Lung (tissue), 12 donors: Measurements from ENCODE around the gene KCNMA1. TPM values are rescaled to one million over a fixed set of nuclear protein-coding genes. Genes with fewer than 3 reads are reported as not detected.

Experiments used
- ATAC-seq: fragments of 200-7000 bp; cut with Tn5 transposase; one replicate; pipeline ENCODE4 v1.9.1; 2020; ENCODE audit warnings: moderate number of reproducible peaks; ENCODE audit not compliant: insufficient read depth, low FRiP score
- DNase-seq, 3 donors: peaks; one replicate each; pipeline ENCODE4 v3.0.0-alpha.2; 2013 to 2017
- H3K27ac ChIP-seq, 2 donors: one replicate each; pipeline ENCODE4 v1.5.1; 2013; ENCODE audit warnings: mild to moderate bottlenecking in 2 of 2, moderate library complexity in 2 of 2, control low read depth in 1 of 2, inconsistent platforms in 1 of 2, low read depth in 1 of 2, low read length in 1 of 2
- H3K27me3 ChIP-seq, 3 donors: one replicate each; pipeline ENCODE4 v1.5.1; 2013; ENCODE audit warnings: low read length in 2 of 3; ENCODE audit not compliant: control insufficient read depth in 3 of 3, insufficient read depth in 3 of 3
- H3K36me3 ChIP-seq, 4 donors: one replicate each; pipeline ENCODE4 v1.5.1; 2013; ENCODE audit warnings: low read length in 4 of 4, mild to moderate bottlenecking in 1 of 4, moderate library complexity in 1 of 4; ENCODE audit not compliant: control insufficient read depth in 4 of 4, insufficient read depth in 4 of 4
- H3K4me1 ChIP-seq, 5 donors: one replicate each; pipeline ENCODE4 v1.5.1; 2013; ENCODE audit warnings: low read length in 5 of 5, mild to moderate bottlenecking in 2 of 5, moderate library complexity in 1 of 5; ENCODE audit not compliant: control insufficient read depth in 5 of 5, insufficient read depth in 5 of 5
- H3K4me3 ChIP-seq: one replicate; pipeline ENCODE4 v1.5.1; 2013; ENCODE audit warnings: mild to moderate bottlenecking, control low read depth, moderate library complexity
- H3K9ac ChIP-seq, 2 donors: one replicate each; pipeline ENCODE4 v1.5.1; 2013; ENCODE audit warnings: low read length in 2 of 2, control low read depth in 1 of 2; ENCODE audit not compliant: insufficient read depth in 1 of 2
- H3K9me3 ChIP-seq, 4 donors: one replicate each; pipeline ENCODE4 v1.5.1; 2013; ENCODE audit warnings: low read length in 3 of 4, mild to moderate bottlenecking in 1 of 4, moderate library complexity in 1 of 4; ENCODE audit not compliant: control insufficient read depth in 4 of 4, insufficient read depth in 3 of 4
- WGBS, 2 donors: extraction: QIAGEN DNeasy Blood & Tissue Kit; methylation state at CpG; one replicate each; pipeline ENCODE4 v1.1.7; 2013; 5-methylcytosine and 5-hydroxymethylcytosine counted together
- polyA plus RNA-seq, 2 donors: library from polyadenylated mRNA; stranded (reverse); fragments of 200-250 nt; gene quantifications; one replicate each; pipeline ENCODE4 v1.2.1, GENCODE V29; 2013
- total RNA-seq, 2 donors: library from RNA; depleted of rRNA in 1 of 2; stranded (reverse); fragments of >200 nt in 1 of 2; gene quantifications; one replicate each; pipeline ENCODE4 v1.2.1, GENCODE V29; 2014 to 2021
- TF ChIP-seq, protein P1 (sequence below): IDR thresholded peaks from 2 replicates; pipeline ENCODE4 v1.5.1; 2012; ENCODE audit warnings: mild to moderate bottlenecking; ENCODE audit errors: control extremely low read depth, extremely low read depth
- donor health status: control.
- donor health status: control.
- donor health status: Bipolar disorder and iron deficiency.
- donor health status: healthy.
- donor health status: DM: yes; HTN: yes; CAD: no.

Gene KCNMA1
- total and polyA plus RNA-seq, 4 donors = 3.8 to 13.0 (median 5.5) TPM

DNA sequence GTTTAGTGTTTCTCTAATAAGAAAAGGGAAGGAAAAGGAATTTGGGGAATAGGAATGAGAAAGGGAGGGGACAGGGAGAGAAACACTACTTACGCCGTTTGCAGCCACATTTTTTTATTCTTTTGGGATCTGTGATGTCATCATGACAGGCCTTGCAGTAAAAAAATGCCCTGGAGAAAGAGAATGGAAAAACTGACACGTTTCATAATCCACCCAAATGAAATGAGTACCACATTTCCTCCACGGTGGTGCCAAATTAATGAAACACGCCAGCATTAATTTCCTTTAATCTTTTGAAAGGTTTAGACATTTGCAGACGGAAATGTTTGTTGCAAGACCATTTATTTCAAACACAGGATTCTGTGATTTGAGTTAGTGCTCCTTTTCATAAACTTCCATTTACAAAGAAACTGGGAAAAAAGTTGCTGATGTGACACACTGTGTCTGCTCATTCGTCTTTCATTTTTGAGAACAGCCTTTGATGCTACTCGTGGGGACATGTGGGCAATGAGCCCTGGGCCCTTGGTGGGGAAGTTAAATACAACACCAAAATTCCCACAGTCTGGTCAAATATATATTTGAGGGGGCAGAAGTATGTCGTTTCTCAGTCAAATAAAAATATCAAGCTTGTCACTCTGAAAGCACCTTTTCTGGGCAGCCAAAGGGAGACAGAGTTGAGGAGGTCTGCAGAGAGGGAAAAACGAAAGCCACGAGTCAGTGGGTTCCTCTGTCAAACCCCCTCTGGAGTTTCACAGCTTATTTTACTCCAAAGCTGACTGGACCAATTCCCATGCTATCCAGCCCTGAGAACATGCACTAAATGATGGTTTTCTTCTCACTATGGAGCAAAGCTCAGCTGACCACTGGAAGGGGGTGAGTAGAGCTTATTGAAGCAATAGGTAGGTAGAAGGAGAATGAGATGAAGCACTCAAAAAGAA lies 625.5 kb downstream of the KCNMA1 start:
- Histone ChIP-seq H3K4me1 (peaks cover 0 to 19% (median 3%) of the 10 kb centered on the region in 5 donors), H3K27ac (no peak overlapping the region)

DNA sequence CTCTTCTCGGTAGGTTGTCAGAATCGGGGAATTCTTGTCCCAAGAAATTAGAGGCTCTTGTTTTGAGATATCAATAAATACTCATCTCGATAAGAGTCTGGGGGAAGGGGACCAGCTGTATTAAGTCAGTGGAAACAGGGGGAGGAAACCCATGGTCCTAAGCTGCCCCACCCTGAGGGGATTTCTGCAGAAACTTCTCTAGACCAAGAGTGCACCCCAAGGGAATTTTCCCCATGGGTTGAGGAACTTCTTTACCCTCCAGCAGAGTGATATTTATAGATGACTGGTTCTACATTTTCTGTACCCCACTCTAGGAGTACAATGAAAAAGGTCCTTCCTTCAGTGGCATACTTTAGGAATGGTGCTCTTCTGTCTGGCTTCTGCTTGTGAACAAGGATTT lies 627.2 kb downstream of the KCNMA1 start:
- no peak overlapping the region for H3K27ac ChIP-seq
- TF ChIP-seq, protein P1, sequence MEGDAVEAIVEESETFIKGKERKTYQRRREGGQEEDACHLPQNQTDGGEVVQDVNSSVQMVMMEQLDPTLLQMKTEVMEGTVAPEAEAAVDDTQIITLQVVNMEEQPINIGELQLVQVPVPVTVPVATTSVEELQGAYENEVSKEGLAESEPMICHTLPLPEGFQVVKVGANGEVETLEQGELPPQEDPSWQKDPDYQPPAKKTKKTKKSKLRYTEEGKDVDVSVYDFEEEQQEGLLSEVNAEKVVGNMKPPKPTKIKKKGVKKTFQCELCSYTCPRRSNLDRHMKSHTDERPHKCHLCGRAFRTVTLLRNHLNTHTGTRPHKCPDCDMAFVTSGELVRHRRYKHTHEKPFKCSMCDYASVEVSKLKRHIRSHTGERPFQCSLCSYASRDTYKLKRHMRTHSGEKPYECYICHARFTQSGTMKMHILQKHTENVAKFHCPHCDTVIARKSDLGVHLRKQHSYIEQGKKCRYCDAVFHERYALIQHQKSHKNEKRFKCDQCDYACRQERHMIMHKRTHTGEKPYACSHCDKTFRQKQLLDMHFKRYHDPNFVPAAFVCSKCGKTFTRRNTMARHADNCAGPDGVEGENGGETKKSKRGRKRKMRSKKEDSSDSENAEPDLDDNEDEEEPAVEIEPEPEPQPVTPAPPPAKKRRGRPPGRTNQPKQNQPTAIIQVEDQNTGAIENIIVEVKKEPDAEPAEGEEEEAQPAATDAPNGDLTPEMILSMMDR = no peak
- peaks cover 0 to 19% (median 3%) of the 10 kb centered on the region in 5 donors for H3K4me1 ChIP-seq
- ATAC-seq (no peak), DNase-seq (no peak)
- WGBS, 2 donors = 79 to 98% methylated on average over 3 of the region's 3 CpGs
- H3K9ac ChIP-seq = no peak overlapping the region
- no peaks in the 10 kb centered on the region for H3K27me3 ChIP-seq
- H3K4me3 ChIP-seq = no peak overlapping the region
- H3K9me3 ChIP-seq = peaks cover 0 to 5% (median 2%) of the 10 kb centered on the region in 4 donors
- peaks cover 0 to 5% (median 0%) of the 10 kb centered on the region in 4 donors for H3K36me3 ChIP-seq

More for the DNA sequence above, 625.5 kb downstream of the KCNMA1 start:
- DNase-seq = peak in 2 of 3 donors; percentile 72 to 79
- H3K27me3 ChIP-seq = no peaks in the 10 kb centered on the region
- 54 to 70% methylated on average over 11 of the region's 11 CpGs for WGBS, 2 donors
- ATAC-seq = no peak
- peaks cover 0 to 1% (median 0%) of the 10 kb centered on the region in 4 donors for H3K36me3 ChIP-seq
- H3K9ac ChIP-seq = no peak overlapping the region
- TF ChIP-seq, protein P1 = no peak
- H3K9me3 ChIP-seq = peaks cover 0 to 1% (median under 1%) of the 10 kb centered on the region in 4 donors
- no peak overlapping the region for H3K4me3 ChIP-seq

DNA sequence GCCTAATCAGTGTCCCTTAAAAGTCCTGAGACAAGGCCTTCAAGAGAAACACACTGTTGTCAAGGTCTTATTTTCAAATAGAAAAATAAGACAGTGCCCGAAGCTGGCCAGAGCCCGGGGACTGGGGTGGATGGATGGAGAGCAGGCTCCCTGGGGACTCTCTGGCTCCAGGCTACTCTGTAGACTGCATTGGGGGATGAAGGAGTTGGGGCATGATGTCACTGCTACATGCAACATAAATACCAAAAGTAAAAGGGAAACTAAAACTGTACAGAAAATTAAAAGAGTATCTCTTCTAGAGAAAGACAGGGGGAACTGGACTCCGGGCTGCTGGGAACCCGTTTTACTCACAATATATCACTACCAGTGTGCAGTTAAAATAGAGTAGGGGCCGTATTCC lies 629.8 kb downstream of the KCNMA1 start:
- no peak for DNase-seq
- H3K4me3 ChIP-seq = no peak overlapping the region
- TF ChIP-seq, protein P1 = no peak
- ATAC-seq = no peak
- peaks cover 0 to 36% (median under 1%) of the 10 kb centered on the region in 5 donors for H3K4me1 ChIP-seq
- WGBS, 2 donors = 85 to 88% methylated on average over 5 of the region's 5 CpGs
- H3K27ac ChIP-seq = no peak overlapping the region
- no peaks in the 10 kb centered on the region for H3K27me3 ChIP-seq
- H3K9ac ChIP-seq = no peak overlapping the region
- H3K36me3 ChIP-seq = peaks cover 0 to 5% (median 0%) of the 10 kb centered on the region in 4 donors
- peaks cover 0 to 5% (median 2%) of the 10 kb centered on the region in 4 donors for H3K9me3 ChIP-seq
